ENCODE results near the gene XYLT2. TPM values are rescaled to one million over a fixed set of nuclear protein-coding genes. Genes with fewer than 3 reads are reported as not detected.
A peak's percentile ranks its signal among the peaks of the same experiment; 100 is the strongest.

The XYLT2 gene
- total RNA-seq, 1 experiment from 2014 or later: 39.7 TPM

GRCh38 chr17:50347117-50347893, 1.4 kb downstream of the XYLT2 start (continued):
- TF ChIP-seq, protein P1, sequence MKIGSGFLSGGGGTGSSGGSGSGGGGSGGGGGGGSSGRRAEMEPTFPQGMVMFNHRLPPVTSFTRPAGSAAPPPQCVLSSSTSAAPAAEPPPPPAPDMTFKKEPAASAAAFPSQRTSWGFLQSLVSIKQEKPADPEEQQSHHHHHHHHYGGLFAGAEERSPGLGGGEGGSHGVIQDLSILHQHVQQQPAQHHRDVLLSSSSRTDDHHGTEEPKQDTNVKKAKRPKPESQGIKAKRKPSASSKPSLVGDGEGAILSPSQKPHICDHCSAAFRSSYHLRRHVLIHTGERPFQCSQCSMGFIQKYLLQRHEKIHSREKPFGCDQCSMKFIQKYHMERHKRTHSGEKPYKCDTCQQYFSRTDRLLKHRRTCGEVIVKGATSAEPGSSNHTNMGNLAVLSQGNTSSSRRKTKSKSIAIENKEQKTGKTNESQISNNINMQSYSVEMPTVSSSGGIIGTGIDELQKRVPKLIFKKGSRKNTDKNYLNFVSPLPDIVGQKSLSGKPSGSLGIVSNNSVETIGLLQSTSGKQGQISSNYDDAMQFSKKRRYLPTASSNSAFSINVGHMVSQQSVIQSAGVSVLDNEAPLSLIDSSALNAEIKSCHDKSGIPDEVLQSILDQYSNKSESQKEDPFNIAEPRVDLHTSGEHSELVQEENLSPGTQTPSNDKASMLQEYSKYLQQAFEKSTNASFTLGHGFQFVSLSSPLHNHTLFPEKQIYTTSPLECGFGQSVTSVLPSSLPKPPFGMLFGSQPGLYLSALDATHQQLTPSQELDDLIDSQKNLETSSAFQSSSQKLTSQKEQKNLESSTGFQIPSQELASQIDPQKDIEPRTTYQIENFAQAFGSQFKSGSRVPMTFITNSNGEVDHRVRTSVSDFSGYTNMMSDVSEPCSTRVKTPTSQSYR (CRISPR knock-in tag; IDR thresholded peaks at IDR 0.05): 0 out of 2 replicates have a peak, but pooled peaks have one; percentile 18
- TF ChIP-seq ZNF532 (CRISPR knock-in tag; IDR thresholded peaks at IDR 0.05; ENCODE audit: borderline replicate concordance) (no peak), GTF2I (CRISPR knock-in tag; conservative IDR thresholded peaks at IDR 0.05) (no peak), HMGXB4 (CRISPR knock-in tag; IDR thresholded peaks at IDR 0.05) (no peak), ATF3 (CRISPR knock-in tag; conservative IDR thresholded peaks at IDR 0.05) (no peak), CREM (CRISPR knock-in tag; IDR thresholded peaks at IDR 0.05) (no peak), ZNF396 (CRISPR knock-in tag; IDR thresholded peaks at IDR 0.05; ENCODE audit: borderline replicate concordance) (no peak)
- TF ChIP-seq, protein P2, sequence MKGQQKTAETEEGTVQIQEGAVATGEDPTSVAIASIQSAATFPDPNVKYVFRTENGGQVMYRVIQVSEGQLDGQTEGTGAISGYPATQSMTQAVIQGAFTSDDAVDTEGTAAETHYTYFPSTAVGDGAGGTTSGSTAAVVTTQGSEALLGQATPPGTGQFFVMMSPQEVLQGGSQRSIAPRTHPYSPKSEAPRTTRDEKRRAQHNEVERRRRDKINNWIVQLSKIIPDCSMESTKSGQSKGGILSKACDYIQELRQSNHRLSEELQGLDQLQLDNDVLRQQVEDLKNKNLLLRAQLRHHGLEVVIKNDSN (CRISPR knock-in tag; IDR thresholded peaks at IDR 0.05): 0 out of 2 replicates have a peak, but pooled peaks have one; percentile 21

DNA sequence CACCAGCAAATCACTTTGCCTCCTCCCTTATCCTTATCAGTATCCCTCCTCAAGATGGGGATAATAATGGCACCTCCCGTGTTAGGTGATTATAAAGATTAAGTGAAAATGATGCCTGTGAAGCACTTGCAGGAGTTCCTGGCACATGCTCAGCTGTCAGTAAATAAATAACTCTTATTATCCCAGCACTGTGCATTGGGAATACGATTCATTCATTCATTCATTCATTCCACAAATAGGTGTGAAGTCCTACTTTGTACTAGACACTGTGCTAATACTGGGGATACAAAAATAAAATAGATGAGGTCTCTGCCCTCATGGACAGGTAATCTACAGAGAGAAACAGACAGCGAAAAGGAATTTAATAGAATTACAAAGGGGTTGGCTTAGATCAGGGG, 2.0 kb downstream of the XYLT2 start:
- POLR2A ChIA-PET: interaction anchor here (1.0 to 1.6 kb wide), 2 partner anchors 14 to 21 kb away, joined by 3 to 7 read pairs; no protein-coding TSS in a partner anchor
- CTCF ChIA-PET: interaction anchor here (1.2 to 5.0 kb wide), 5 partner anchors 14 to 147 kb away, joined by 8 to 31 read pairs (median 17); partner anchors contain the start of genes COL1A1 and LRRC59
- TF ChIP-seq, protein P3, sequence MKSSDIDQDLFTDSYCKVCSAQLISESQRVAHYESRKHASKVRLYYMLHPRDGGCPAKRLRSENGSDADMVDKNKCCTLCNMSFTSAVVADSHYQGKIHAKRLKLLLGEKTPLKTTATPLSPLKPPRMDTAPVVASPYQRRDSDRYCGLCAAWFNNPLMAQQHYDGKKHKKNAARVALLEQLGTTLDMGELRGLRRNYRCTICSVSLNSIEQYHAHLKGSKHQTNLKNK (CRISPR knock-in tag; IDR thresholded peaks at IDR 0.05): no peak
- TF ChIP-seq ZNF671 (CRISPR knock-in tag; IDR thresholded peaks at IDR 0.05): no peak
- TF ChIP-seq USF2 (CRISPR knock-in tag; IDR thresholded peaks at IDR 0.05): no peak
- no peak for TF ChIP-seq SMAD4 (CRISPR knock-in tag; IDR thresholded peaks at IDR 0.05)
- TF ChIP-seq IRF2 (CRISPR knock-in tag; IDR thresholded peaks at IDR 0.05; ENCODE audit: borderline replicate concordance, low read depth): no peak
- no peak for TF ChIP-seq CREM (CRISPR knock-in tag; IDR thresholded peaks at IDR 0.05)
- DNase-seq (ENCODE audit: low spot score) (no peak), ATAC-seq (no peak)
- Mint-ChIP-seq H3K4me1 (peaks cover 32% of the 10 kb centered on the region), H3K36me3 (no peaks in the 10 kb centered on the region), H3K4me3 (peak overlapping the region; percentile 93), H3K27ac (no peak overlapping the region), H3K9me3 (no peaks in the 10 kb centered on the region), H3K27me3 (ENCODE audit: low read depth) (peaks cover 11% of the 10 kb centered on the region)
